ENCODE measurements around the gene SLC35F1. TPM values are rescaled to one million over a fixed set of nuclear protein-coding genes. Genes with fewer than 3 reads are reported as not detected.

SLC35F1 gene
- total and polyA plus RNA-seq, 4 donors = 27.8 to 68.7 (median 61.5) TPM

DNA sequence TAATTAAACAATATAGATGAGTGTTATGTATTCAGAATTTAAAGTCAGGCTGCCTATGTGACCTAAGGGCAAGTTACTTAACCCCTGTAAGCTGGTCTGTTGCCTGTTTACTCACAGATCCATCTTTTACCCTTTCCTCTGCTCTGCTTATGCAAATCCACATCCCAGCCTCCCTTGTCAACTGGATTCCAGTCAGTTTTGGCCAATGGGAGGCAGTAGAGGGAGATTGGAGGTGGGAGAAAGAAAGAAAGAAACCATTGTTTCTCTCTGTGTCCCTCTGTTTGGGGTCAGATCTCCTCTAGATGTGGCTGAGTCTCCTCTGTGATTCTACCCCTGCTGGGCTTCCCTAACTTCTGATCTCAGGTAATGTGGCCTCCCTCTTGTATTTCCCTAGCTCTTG is 374.2 kb downstream of the SLC35F1 start:
- DNase-seq (ENCODE audit: low read depth in 4 of 6, low spot score in 6 of 6) = no peak
- Histone ChIP-seq H3K4me1 (ENCODE audit: control insufficient read depth, insufficient read depth, low read length) (no peaks in the 10 kb centered on the region), H3K27me3 (ENCODE audit: control insufficient read depth, insufficient read depth, low read length) (no peaks in the 10 kb centered on the region), H3K9me3 (ENCODE audit: control insufficient read depth, insufficient read depth, low read length) (no peaks in the 10 kb centered on the region), H3K4me3 (ENCODE audit: low read depth, low read length) (no peak overlapping the region), H3K27ac (ENCODE audit: low read depth, low read length) (no peak overlapping the region), H3K36me3 (ENCODE audit: control insufficient read depth, insufficient read depth, low read length) (no peaks in the 10 kb centered on the region)

DNA sequence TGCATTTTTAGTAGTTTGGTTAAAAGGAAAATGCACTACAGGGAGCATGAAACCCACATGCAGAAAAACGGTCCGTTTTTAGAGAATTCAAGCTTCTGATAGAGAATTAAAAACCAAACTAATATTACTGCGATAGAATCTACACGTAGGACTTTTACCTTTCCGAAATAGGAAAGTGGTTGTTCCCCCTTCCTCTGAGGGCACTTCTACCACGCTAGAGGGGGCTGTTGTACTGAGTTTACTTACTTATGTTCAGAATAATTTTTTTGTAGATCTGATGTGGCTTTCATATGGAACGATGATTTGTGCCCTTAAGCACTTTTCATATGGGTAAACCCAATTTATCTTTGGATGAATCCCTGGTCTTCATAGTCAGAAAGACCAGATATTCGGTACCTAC is 376.7 kb downstream of the SLC35F1 start:
- no CpG with 5 or more reads among the region's 8 CpGs for WGBS (ENCODE audit: insufficient coverage)
- peak in 2 of 6 donors; percentile 71 to 81 for DNase-seq (ENCODE audit: low read depth in 4 of 6, low spot score in 6 of 6)
- Histone ChIP-seq H3K36me3 (ENCODE audit: control insufficient read depth, insufficient read depth, low read length) (no peaks in the 10 kb centered on the region), H3K4me3 (ENCODE audit: low read depth, low read length) (no peak overlapping the region), H3K9me3 (ENCODE audit: control insufficient read depth, insufficient read depth, low read length) (no peaks in the 10 kb centered on the region), H3K4me1 (ENCODE audit: control insufficient read depth, insufficient read depth, low read length) (no peaks in the 10 kb centered on the region), H3K27ac (ENCODE audit: low read depth, low read length) (no peak overlapping the region), H3K27me3 (ENCODE audit: control insufficient read depth, insufficient read depth, low read length) (no peaks in the 10 kb centered on the region)

DNA sequence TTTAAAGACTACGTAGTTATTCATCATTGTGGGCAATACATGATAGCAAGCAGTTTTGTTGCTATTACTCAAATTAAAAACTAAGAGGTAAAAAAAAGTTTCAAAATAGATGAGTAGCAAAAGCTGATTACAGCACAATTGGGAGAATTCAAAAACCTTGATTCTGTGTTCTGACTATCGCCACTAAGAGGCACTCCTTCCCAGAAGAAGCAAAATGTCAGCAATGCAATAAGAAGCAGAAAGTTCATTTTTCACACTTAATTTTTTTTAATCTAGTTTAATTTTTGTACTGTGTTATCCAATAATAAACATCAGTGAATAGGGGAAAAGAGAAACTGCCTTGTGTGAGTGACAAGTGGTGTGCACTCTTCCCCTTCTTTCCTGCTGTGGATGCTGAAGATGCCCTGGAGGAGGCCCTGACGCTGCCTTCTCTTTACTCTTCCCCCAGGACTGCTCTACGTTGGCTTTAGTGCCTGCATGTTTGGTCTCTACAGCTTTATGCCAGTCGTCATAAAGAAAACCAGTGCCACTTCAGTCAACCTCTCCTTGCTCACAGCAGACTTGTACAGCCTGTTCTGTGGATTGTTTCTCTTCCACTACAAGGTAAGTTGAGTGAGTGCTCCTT is 377.8 kb downstream of the SLC35F1 start:
- DNase-seq (ENCODE audit: low read depth in 4 of 6, low spot score in 6 of 6) = peak in 1 of 6 donors; percentile 52
- H3K4me3 ChIP-seq (ENCODE audit: low read depth, low read length) = no peak overlapping the region
- no peak overlapping the region for H3K27ac ChIP-seq (ENCODE audit: low read depth, low read length)
- no peaks in the 10 kb centered on the region for H3K9me3 ChIP-seq (ENCODE audit: control insufficient read depth, insufficient read depth, low read length)
- no peaks in the 10 kb centered on the region for H3K27me3 ChIP-seq (ENCODE audit: control insufficient read depth, insufficient read depth, low read length)
- H3K36me3 ChIP-seq (ENCODE audit: control insufficient read depth, insufficient read depth, low read length) = no peaks in the 10 kb centered on the region
- H3K4me1 ChIP-seq (ENCODE audit: control insufficient read depth, insufficient read depth, low read length) = no peaks in the 10 kb centered on the region
- WGBS (ENCODE audit: insufficient coverage) = 57% methylated on average over 3 of the region's 5 CpGs

DNA sequence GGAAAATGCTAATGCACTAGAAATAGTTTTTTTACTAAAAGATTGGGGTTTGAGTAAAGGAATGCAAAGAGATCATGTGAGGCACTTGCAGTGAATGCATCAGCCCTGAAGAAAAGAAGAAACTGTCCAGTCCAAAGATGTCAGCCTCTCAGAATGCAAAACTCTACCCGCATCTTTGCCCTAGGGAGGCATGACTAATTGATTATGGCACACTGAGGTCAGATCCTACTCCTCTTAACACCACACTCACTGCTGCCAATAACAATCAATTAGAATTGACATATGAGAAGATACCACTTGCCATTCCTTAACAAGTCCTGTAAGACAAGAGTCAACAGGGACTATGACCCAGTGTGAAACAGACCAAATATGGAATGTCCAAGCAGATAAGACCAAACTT is 378.7 kb downstream of the SLC35F1 start:
- no CpG with 5 or more reads among the region's 1 CpG for WGBS (ENCODE audit: insufficient coverage)
- Histone ChIP-seq H3K36me3 (ENCODE audit: control insufficient read depth, insufficient read depth, low read length) (no peaks in the 10 kb centered on the region), H3K4me1 (ENCODE audit: control insufficient read depth, insufficient read depth, low read length) (no peaks in the 10 kb centered on the region), H3K9me3 (ENCODE audit: control insufficient read depth, insufficient read depth, low read length) (no peaks in the 10 kb centered on the region), H3K27ac (ENCODE audit: low read depth, low read length) (no peak overlapping the region), H3K27me3 (ENCODE audit: control insufficient read depth, insufficient read depth, low read length) (no peaks in the 10 kb centered on the region), H3K4me3 (ENCODE audit: low read depth, low read length) (no peak overlapping the region)
- no peak for DNase-seq (ENCODE audit: low read depth in 4 of 6, low spot score in 6 of 6)

DNA sequence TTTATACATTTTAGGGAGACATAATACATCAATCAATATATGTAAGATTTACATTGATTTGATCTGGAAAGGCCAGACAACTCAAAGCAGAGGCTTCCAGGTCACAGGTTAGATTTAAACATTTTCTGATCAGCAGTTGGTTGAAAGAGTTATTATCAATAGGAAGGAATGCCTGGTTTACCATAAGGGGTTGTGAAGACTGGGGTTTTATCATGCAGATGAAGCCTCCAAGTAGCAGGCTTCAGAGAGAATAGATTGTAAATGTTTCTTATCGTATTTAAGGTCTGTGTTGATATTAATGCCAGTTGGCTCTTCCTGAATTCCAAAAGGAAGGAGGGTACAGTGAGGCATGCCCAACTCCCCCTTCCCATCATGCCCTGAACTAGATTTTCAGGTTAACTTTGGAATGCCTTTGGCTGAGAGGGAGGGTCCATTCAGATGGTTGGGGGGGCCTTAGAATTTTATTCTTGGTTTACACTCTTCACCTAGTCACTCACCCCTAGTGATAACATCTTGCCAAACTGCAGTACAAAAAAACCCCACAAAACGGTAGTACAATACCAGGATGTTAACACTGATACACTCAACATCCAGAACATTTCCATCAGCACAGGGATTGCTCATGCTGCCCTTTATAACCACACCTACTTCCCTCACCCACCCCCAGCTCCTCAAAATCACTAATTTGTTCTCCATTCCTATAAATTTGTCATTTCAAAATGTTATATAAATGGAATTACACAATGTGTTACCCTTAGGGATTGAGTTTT is 381.5 kb downstream of the SLC35F1 start:
- WGBS (ENCODE audit: insufficient coverage) = 67% methylated on average over 1 of the region's 2 CpGs
- Histone ChIP-seq H3K9me3 (ENCODE audit: control insufficient read depth, insufficient read depth, low read length) (no peaks in the 10 kb centered on the region), H3K36me3 (ENCODE audit: control insufficient read depth, insufficient read depth, low read length) (no peaks in the 10 kb centered on the region), H3K27me3 (ENCODE audit: control insufficient read depth, insufficient read depth, low read length) (no peaks in the 10 kb centered on the region), H3K4me3 (ENCODE audit: low read depth, low read length) (no peak overlapping the region), H3K4me1 (ENCODE audit: control insufficient read depth, insufficient read depth, low read length) (no peaks in the 10 kb centered on the region), H3K27ac (ENCODE audit: low read depth, low read length) (no peak overlapping the region)
- no peak for DNase-seq (ENCODE audit: low read depth in 4 of 6, low spot score in 6 of 6)

DNA sequence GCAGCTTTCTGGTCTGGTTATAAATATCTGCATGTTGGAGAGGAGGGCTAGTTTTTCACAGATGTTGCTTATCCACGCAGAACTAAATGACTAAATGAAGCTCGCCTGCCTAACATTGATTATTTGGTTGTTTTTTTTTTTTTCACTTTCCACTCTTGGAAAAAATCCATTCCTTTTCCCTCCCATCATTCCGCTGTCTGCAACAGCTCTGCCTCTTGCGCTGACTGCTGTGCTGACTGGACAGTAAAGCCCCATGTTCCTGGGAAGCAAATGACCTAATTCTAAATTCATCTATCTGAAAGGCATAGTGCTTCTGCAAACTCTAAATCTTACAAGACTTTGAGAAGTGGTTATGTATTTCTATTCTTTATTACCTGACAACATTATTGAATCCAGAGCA is 385.5 kb downstream of the SLC35F1 start:
- Histone ChIP-seq H3K27me3 (ENCODE audit: control insufficient read depth, insufficient read depth, low read length) (no peaks in the 10 kb centered on the region), H3K36me3 (ENCODE audit: control insufficient read depth, insufficient read depth, low read length) (no peaks in the 10 kb centered on the region), H3K4me1 (ENCODE audit: control insufficient read depth, insufficient read depth, low read length) (no peaks in the 10 kb centered on the region), H3K27ac (ENCODE audit: low read depth, low read length) (no peak overlapping the region), H3K4me3 (ENCODE audit: low read depth, low read length) (no peak overlapping the region), H3K9me3 (ENCODE audit: control insufficient read depth, insufficient read depth, low read length) (no peaks in the 10 kb centered on the region)
- peak in 1 of 6 donors; percentile 65 for DNase-seq (ENCODE audit: low read depth in 4 of 6, low spot score in 6 of 6)
- 69% methylated on average over 2 of the region's 4 CpGs for WGBS (ENCODE audit: insufficient coverage)

DNA sequence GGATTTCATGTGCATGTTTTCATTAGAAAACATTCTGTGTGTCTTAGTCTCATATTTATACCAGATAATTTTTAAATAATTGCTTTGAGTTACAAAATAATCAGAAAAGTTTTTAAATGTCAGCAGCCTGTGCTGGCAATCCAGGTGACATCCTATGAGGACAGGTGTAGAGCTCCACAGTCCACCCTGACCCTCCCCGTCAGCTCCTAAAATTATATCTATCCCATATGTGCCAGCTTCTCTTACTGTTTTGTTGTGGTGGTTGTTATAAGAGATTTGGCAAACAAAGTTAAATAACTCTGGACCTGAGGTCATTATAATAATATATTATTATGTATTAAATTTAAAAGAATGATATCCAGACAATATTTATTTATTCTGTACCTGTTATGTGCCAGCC is 387.8 kb downstream of the SLC35F1 start:
- WGBS (ENCODE audit: insufficient coverage) = no CpG with 5 or more reads among the region's 1 CpG

DNA sequence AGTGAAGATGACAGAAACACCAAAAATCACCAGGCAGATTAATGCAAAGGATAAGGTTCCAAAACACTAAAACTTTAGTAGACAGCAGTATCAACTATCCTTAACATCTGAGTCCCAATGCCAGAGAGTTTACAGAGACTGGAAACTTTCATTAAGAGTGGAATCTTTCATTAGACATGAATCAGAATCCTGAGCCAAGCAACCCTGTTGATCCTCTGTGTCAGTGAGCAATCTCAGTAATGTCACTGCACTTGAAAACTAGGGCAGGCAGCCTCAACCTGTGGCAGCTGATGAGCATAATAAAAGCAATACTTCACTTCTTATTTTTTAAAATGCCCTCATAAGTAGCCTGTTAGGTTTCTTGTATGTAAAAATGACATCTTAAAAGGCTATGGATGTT is 388.3 kb downstream of the SLC35F1 start:
- no peaks in the 10 kb centered on the region for H3K36me3 ChIP-seq (ENCODE audit: control insufficient read depth, insufficient read depth, low read length)
- no peak for DNase-seq (ENCODE audit: low read depth in 4 of 6, low spot score in 6 of 6)
- no peak overlapping the region for H3K27ac ChIP-seq (ENCODE audit: low read depth, low read length)
- H3K4me1 ChIP-seq (ENCODE audit: control insufficient read depth, insufficient read depth, low read length) = no peaks in the 10 kb centered on the region
- no peaks in the 10 kb centered on the region for H3K9me3 ChIP-seq (ENCODE audit: control insufficient read depth, insufficient read depth, low read length)
- H3K4me3 ChIP-seq (ENCODE audit: low read depth, low read length) = no peak overlapping the region
- H3K27me3 ChIP-seq (ENCODE audit: control insufficient read depth, insufficient read depth, low read length) = no peaks in the 10 kb centered on the region

More for the DNA sequence above, 387.8 kb downstream of the SLC35F1 start:
- no peak for DNase-seq (ENCODE audit: low read depth in 4 of 6, low spot score in 6 of 6)
- no peaks in the 10 kb centered on the region for H3K9me3 ChIP-seq (ENCODE audit: control insufficient read depth, insufficient read depth, low read length)
- no peaks in the 10 kb centered on the region for H3K27me3 ChIP-seq (ENCODE audit: control insufficient read depth, insufficient read depth, low read length)
- no peaks in the 10 kb centered on the region for H3K36me3 ChIP-seq (ENCODE audit: control insufficient read depth, insufficient read depth, low read length)
- no peak overlapping the region for H3K4me3 ChIP-seq (ENCODE audit: low read depth, low read length)
- no peak overlapping the region for H3K27ac ChIP-seq (ENCODE audit: low read depth, low read length)
- no peaks in the 10 kb centered on the region for H3K4me1 ChIP-seq (ENCODE audit: control insufficient read depth, insufficient read depth, low read length)

DNA sequence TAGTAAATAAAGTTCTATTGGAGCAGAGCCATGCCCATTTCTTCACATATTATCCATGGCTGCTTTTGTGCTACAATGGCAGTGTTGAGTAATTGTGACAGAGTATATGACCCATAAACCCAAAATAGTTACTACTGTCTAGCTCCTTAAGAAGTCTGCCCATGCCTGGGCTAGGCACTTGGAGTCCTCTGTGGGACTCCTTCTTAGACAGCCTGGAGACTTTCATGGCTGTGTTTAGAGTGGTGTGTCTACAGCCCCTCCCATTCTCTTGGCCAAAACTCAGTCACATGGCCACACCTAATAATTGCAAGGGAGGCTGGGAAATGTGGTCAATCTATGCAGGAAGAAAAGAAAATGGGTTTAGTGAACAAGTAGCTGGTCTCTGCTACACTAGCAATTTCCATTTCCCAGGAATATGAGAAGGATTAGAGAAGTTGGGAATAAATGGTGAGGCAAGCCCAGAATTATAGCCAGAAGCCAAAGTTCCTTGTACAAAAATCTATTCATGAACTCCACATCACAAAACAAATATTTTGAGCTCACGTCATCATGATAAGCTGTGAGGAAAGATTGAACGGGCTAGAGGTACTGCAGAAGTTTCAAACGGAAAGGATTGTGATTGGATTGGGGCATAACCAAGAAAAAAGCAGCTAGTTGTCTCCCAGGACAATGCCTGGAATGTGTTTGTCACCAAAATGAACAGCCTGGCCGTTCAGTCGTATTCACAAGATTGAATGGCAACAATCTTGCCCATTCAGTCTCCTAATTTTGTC is 389.3 kb downstream of the SLC35F1 start:
- WGBS (ENCODE audit: insufficient coverage) = 63% methylated on average over 5 of the region's 5 CpGs
- no peaks in the 10 kb centered on the region for H3K27me3 ChIP-seq (ENCODE audit: control insufficient read depth, insufficient read depth, low read length)
- no peak overlapping the region for H3K4me3 ChIP-seq (ENCODE audit: low read depth, low read length)
- H3K36me3 ChIP-seq (ENCODE audit: control insufficient read depth, insufficient read depth, low read length) = no peaks in the 10 kb centered on the region
- H3K4me1 ChIP-seq (ENCODE audit: control insufficient read depth, insufficient read depth, low read length) = no peaks in the 10 kb centered on the region
- DNase-seq (ENCODE audit: low read depth in 4 of 6, low spot score in 6 of 6) = no peak
- no peaks in the 10 kb centered on the region for H3K9me3 ChIP-seq (ENCODE audit: control insufficient read depth, insufficient read depth, low read length)
- H3K27ac ChIP-seq (ENCODE audit: low read depth, low read length) = no peak overlapping the region
